Stomach (tissue), 4 donors: Measurements from ENCODE around the gene SPATA31D3.
"Not testable (repeated sequence)": the region's sequence is repeated elsewhere in the genome, so short reads cannot be mapped to it uniquely, and the experiment has no call there.

Source experiments
- EP300 ChIP-seq: sonication (generic); formaldehyde crosslinking; IDR thresholded peaks from one replicate; pipeline ENCODE4 v1.6.1; 2017; ENCODE audit warnings: antibody characterized with exemption
- POLR2A ChIP-seq, 4 donors: fragments of 450-650 bp; IDR thresholded peaks; one replicate each; pipeline ENCODE4 v1.6.1; 2016; ENCODE audit warnings: antibody characterized with exemption in 4 of 4, control low read depth in 2 of 4, mild to moderate bottlenecking in 1 of 4, moderate library complexity in 1 of 4
- TF ChIP-seq, protein P1 (sequence below), 7 experiments: fragments of 450-650 bp in 4 of 7; fragments of 200-600 bp in 3 of 7; sonication (generic) in 3 of 7; IDR thresholded peaks; one replicate each; pipeline ENCODE4 v1.5.1; 2016 to 2019; ENCODE audit warnings: antibody characterized with exemption in 7 of 7, control low read depth in 2 of 7, mild to moderate bottlenecking in 1 of 7

DNA sequence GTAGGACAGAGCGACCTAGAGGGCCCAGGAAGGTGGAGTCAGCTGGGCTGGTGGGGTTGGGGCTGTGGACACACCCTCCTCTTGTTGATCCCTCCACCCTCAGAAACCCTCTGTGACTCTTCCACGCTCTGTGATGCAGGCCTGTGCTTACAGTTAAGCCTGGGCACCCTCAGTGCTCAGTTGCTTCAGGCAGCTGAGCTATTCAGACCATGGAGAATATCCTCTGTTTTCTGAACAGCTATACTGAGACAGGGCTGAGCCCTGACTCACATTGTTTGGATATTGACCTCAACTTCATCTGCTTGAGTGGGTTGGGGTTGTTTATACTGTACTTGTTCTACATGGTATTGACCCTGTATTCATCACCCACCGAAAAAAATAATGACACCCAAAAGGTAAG lies 15.0 kb upstream of the SPATA31D3 start, which contains the start of gene SPATA31D4:
- TF ChIP-seq, protein P1, sequence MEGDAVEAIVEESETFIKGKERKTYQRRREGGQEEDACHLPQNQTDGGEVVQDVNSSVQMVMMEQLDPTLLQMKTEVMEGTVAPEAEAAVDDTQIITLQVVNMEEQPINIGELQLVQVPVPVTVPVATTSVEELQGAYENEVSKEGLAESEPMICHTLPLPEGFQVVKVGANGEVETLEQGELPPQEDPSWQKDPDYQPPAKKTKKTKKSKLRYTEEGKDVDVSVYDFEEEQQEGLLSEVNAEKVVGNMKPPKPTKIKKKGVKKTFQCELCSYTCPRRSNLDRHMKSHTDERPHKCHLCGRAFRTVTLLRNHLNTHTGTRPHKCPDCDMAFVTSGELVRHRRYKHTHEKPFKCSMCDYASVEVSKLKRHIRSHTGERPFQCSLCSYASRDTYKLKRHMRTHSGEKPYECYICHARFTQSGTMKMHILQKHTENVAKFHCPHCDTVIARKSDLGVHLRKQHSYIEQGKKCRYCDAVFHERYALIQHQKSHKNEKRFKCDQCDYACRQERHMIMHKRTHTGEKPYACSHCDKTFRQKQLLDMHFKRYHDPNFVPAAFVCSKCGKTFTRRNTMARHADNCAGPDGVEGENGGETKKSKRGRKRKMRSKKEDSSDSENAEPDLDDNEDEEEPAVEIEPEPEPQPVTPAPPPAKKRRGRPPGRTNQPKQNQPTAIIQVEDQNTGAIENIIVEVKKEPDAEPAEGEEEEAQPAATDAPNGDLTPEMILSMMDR (IDR thresholded peaks at IDR 0.05): not testable (repeated sequence)
- TF ChIP-seq EP300; POLR2A (IDR thresholded peaks at IDR 0.05): not testable (repeated sequence)
